Keratinocyte (primary cell): Measurements from ENCODE around the gene NUP85. TPM values are rescaled to one million over a fixed set of nuclear protein-coding genes. Genes with fewer than 3 reads are reported as not detected.

Source experiments
- DNase-seq: peaks from one replicate; pipeline ENCODE4 v3.0.0-alpha.2; 2011; ENCODE audit warnings: low read depth, missing footprints, low spot score
- FAIRE-seq: peaks from 2 replicates; lab custom pipeline; 2011; peaks lifted over from hg19 to GRCh38; lab: Jason Lieb, UNC
- H2AFZ ChIP-seq: 2 replicates; pipeline ENCODE4 v1.6.0; 2012; ENCODE audit warnings: low read length, control low read depth, inconsistent platforms; ENCODE audit not compliant: control insufficient read depth
- H3K27ac ChIP-seq: 2 replicates; pipeline ENCODE4 v1.5.1; 2011; ENCODE audit warnings: low read length; ENCODE audit not compliant: control insufficient read depth, insufficient read depth
- H3K27me3 ChIP-seq: 3 replicates; pipeline ENCODE4 v1.6.0; 2011; ENCODE audit warnings: low read length; ENCODE audit not compliant: control insufficient read depth, insufficient read depth; ENCODE audit errors: extremely low read depth
- H3K36me3 ChIP-seq, 2 experiments: 2 replicates in 1 of 2; 3 replicates in 1 of 2; pipeline ENCODE4 v1.5.1; 2011; ENCODE audit warnings: low read length in 2 of 2, mild to moderate bottlenecking in 1 of 2; ENCODE audit not compliant: control insufficient read depth in 2 of 2, insufficient read depth in 2 of 2; ENCODE audit errors: extremely low read depth in 1 of 2
- H3K4me1 ChIP-seq: 3 replicates; pipeline ENCODE4 v1.5.1; 2011; ENCODE audit warnings: low read length; ENCODE audit not compliant: control insufficient read depth, insufficient read depth; ENCODE audit errors: extremely low read depth
- H3K4me2 ChIP-seq: 3 replicates; pipeline ENCODE4 v1.6.0; 2011; ENCODE audit warnings: low read depth, low read length; ENCODE audit not compliant: control insufficient read depth, insufficient read depth; ENCODE audit errors: extremely low read depth
- H3K4me3 ChIP-seq, 3 experiments: fragments of 200-600 bp in 1 of 3; sonication (generic) in 1 of 3; 2 replicates in 2 of 3; 3 replicates in 1 of 3; pipeline ENCODE4 v1.5.1; 2011 to 2016; ENCODE audit warnings: low read length in 3 of 3, mild to moderate bottlenecking in 3 of 3, control low read depth in 2 of 3, inconsistent platforms in 1 of 3, low read depth in 1 of 3, mixed read lengths in 1 of 3, mixed run types in 1 of 3, moderate library complexity in 1 of 3; ENCODE audit not compliant: control insufficient read depth in 2 of 3, insufficient read depth in 2 of 3; ENCODE audit errors: extremely low read depth in 1 of 3
- H3K79me2 ChIP-seq: 2 replicates; pipeline ENCODE4 v1.6.0; 2012; ENCODE audit warnings: low read length; ENCODE audit not compliant: control insufficient read depth, insufficient read depth
- H3K9ac ChIP-seq: 3 replicates; pipeline ENCODE4 v1.6.0; 2011; ENCODE audit warnings: low read length; ENCODE audit not compliant: control insufficient read depth, insufficient read depth; ENCODE audit errors: extremely low read depth
- H3K9me1 ChIP-seq: 3 replicates; pipeline ENCODE4 v1.6.0; 2011; ENCODE audit warnings: low read length; ENCODE audit not compliant: control insufficient read depth, insufficient read depth; ENCODE audit errors: extremely low read depth
- H3K9me3 ChIP-seq: 2 replicates; pipeline ENCODE4 v1.5.1; 2012; ENCODE audit warnings: low read depth, low read length; ENCODE audit not compliant: control insufficient read depth
- H4K20me1 ChIP-seq: 3 replicates; pipeline ENCODE4 v1.6.0; 2011; ENCODE audit warnings: low read length; ENCODE audit not compliant: control insufficient read depth, insufficient read depth; ENCODE audit errors: extremely low read depth
- EZH2 ChIP-seq: IDR thresholded peaks from one replicate; pipeline ENCODE4 v1.6.1; 2012; ENCODE audit warnings: inconsistent platforms, mild to moderate bottlenecking, low read length, moderate library complexity
- dilution Hi-C: fragments of 300-500 bp; cut with MboI; formaldehyde crosslinking; loops from one replicate; pipeline ENCODE4 v1.7.0; 2020; ENCODE audit warnings: low sequenced_read_pairs; ENCODE audit not compliant: extremely low pct_ligation_motif_present
- polyA plus RNA-seq, 5 experiments: library from polyadenylated mRNA; depleted of rRNA in 3 of 5; stranded (reverse) in 3 of 5; stranded (forward) in 1 of 5; unstranded in 1 of 5; fragments of >200 nt; gene quantifications; 1 replicate in 1 of 5; 2 replicates in 3 of 5; 3 replicates in 1 of 5; pipeline versions ENCODE4 v1.2.1 to v1.2.3, GENCODE V29; 2011 to 2012; ENCODE audit warnings: missing spikeins in 2 of 5, low read depth in 1 of 5, low replicate concordance in 1 of 5
- TF ChIP-seq, protein P1 (sequence below), 3 experiments: IDR thresholded peaks in 1 of 3; conservative IDR thresholded peaks in 1 of 3; optimal IDR thresholded peaks in 1 of 3; 2 replicates in 2 of 3; 3 replicates in 1 of 3; pipeline versions ENCODE3 to v1.5.1; 2011; ENCODE audit warnings: low read length in 3 of 3, mild to moderate bottlenecking in 3 of 3, moderate library complexity in 2 of 3, control low read depth in 1 of 3, inconsistent platforms in 1 of 3; ENCODE audit not compliant: insufficient read depth in 2 of 3; ENCODE audit errors: extremely low read depth in 1 of 3

The NUP85 gene
- polyA plus RNA-seq, 1 donor (not counting 4 experiments of a cell fraction or from before 2014, with no cell fraction given) = 64.4 TPM

DNA sequence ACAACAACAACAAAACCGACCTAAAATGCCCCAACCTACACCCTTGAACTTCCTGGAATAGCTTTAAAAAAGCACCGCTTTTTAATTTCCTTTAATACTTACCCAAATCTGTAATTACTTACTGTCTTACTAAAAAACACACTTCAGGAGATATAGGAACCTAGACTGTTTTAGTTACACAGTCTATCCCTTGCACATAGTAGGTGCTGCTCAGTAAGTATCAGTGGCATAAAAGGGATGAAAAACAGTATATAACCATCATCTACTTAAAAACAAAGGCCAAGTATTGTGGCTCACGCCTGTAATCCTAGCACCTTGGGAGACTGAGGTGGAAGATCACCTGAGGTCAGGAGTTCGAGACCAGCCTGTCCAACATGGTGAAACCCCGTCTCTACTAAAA is 28.9 kb upstream of the NUP85 start:
- Histone ChIP-seq H3K4me2 (no peak overlapping the region), H2AFZ (no peak overlapping the region), H3K79me2 (peaks cover 89% of the 10 kb centered on the region), H3K27ac (no peak overlapping the region), H3K4me1 (no peaks in the 10 kb centered on the region), H3K4me3 (no peak overlapping the region), H3K36me3 (peaks cover 17 to 39% of the 10 kb centered on the region in 2 experiments), H3K9me1 (no peaks in the 10 kb centered on the region), H4K20me1 (peaks cover 12% of the 10 kb centered on the region), H3K9me3 (no peaks in the 10 kb centered on the region), H3K9ac (no peak overlapping the region), H3K27me3 (no peaks in the 10 kb centered on the region)
- TF ChIP-seq, protein P1, sequence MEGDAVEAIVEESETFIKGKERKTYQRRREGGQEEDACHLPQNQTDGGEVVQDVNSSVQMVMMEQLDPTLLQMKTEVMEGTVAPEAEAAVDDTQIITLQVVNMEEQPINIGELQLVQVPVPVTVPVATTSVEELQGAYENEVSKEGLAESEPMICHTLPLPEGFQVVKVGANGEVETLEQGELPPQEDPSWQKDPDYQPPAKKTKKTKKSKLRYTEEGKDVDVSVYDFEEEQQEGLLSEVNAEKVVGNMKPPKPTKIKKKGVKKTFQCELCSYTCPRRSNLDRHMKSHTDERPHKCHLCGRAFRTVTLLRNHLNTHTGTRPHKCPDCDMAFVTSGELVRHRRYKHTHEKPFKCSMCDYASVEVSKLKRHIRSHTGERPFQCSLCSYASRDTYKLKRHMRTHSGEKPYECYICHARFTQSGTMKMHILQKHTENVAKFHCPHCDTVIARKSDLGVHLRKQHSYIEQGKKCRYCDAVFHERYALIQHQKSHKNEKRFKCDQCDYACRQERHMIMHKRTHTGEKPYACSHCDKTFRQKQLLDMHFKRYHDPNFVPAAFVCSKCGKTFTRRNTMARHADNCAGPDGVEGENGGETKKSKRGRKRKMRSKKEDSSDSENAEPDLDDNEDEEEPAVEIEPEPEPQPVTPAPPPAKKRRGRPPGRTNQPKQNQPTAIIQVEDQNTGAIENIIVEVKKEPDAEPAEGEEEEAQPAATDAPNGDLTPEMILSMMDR (optimal IDR thresholded peaks at IDR 0.05 in 1 of 3, IDR thresholded peaks at IDR 0.05 in 1 of 3, conservative IDR thresholded peaks at IDR 0.05 in 1 of 3; ENCODE audit: extremely low read depth in 1 of 3, insufficient read depth in 2 of 3, low read length in 3 of 3) = no peak
- no peak for TF ChIP-seq EZH2
- dilution Hi-C loops = no loop called here
- DNase-seq (no peak), FAIRE-seq (no peak)

DNA sequence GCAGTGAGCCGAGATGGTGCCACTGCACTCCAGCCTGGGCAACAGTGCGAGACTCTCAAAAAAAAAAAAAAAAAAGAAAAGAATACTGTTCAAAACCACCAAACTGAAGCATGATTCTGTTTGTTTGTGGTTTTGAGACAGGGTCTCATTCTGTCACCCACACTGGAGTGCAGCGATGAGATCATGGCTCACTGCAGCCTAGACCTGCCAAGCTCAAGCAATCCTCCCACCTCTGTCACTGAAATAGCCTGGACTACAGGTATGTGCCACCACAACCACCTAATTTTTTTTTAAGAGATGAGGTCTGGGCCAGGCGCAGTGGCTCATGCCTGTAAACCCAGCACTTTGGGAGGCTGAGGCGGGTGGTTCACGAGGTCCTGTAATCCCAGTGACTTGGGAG is 27.0 kb upstream of the NUP85 start:
- Histone ChIP-seq H3K9me3 (no peaks in the 10 kb centered on the region), H3K4me1 (peaks cover 2% of the 10 kb centered on the region), H3K36me3 (peaks cover 13 to 35% of the 10 kb centered on the region in 2 experiments), H3K79me2 (peaks cover 85% of the 10 kb centered on the region), H3K9ac (no peak overlapping the region), H3K9me1 (no peaks in the 10 kb centered on the region), H3K27ac (no peak overlapping the region), H2AFZ (no peak overlapping the region), H3K27me3 (no peaks in the 10 kb centered on the region), H3K4me3 (no peak overlapping the region), H4K20me1 (peaks cover 12% of the 10 kb centered on the region), H3K4me2 (no peak overlapping the region)
- no peak for FAIRE-seq
- TF ChIP-seq EZH2 = no peak
- TF ChIP-seq, protein P1 (optimal IDR thresholded peaks at IDR 0.05 in 1 of 3, IDR thresholded peaks at IDR 0.05 in 1 of 3, conservative IDR thresholded peaks at IDR 0.05 in 1 of 3; ENCODE audit: extremely low read depth in 1 of 3, insufficient read depth in 2 of 3, low read length in 3 of 3) = no peak
- dilution Hi-C loops = no loop called here
- DNase-seq = no peak
